Fibroblast of lung (primary cell): ENCODE data around the gene KIF26B.

ENCODE experiments used
- EZH2 ChIP-seq: IDR thresholded peaks from 2 replicates; pipeline ENCODE4 v1.5.1; 2012; ENCODE audit warnings: low read length, control low read depth, mild to moderate bottlenecking; ENCODE audit errors: missing control alignments
- TF ChIP-seq, protein P1 (sequence below), 2 donors: IDR thresholded peaks in 1 of 2; conservative IDR thresholded peaks in 1 of 2; 1 replicate in 1 of 2; 2 replicates in 1 of 2; pipeline ENCODE4 v1.5.1; 2011 to 2012; ENCODE audit warnings: low read length in 2 of 2, control low read depth in 1 of 2, inconsistent platforms in 1 of 2, low read depth in 1 of 2, mild to moderate bottlenecking in 1 of 2

DNA sequence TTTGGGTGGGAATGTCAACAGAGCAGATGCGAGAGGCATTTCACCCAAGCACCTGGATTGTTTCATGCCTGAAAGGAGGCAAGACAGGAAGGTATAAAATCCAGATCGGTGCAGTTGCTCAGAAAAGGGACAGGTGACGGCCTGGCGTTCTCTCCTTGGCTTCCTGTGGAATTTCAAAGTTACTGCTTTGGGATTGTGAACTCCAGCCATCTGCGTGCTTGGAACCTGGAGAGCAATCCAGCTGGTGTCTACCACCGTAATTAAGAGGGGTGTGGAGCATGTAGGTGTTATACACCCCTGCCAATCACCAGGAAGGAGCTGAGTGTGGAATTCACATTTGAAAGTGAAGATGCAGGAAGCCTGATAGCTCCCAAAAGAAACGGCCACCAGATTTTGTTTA, 286.1 kb downstream of the KIF26B start:
- TF ChIP-seq, protein P1, sequence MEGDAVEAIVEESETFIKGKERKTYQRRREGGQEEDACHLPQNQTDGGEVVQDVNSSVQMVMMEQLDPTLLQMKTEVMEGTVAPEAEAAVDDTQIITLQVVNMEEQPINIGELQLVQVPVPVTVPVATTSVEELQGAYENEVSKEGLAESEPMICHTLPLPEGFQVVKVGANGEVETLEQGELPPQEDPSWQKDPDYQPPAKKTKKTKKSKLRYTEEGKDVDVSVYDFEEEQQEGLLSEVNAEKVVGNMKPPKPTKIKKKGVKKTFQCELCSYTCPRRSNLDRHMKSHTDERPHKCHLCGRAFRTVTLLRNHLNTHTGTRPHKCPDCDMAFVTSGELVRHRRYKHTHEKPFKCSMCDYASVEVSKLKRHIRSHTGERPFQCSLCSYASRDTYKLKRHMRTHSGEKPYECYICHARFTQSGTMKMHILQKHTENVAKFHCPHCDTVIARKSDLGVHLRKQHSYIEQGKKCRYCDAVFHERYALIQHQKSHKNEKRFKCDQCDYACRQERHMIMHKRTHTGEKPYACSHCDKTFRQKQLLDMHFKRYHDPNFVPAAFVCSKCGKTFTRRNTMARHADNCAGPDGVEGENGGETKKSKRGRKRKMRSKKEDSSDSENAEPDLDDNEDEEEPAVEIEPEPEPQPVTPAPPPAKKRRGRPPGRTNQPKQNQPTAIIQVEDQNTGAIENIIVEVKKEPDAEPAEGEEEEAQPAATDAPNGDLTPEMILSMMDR (conservative IDR thresholded peaks at IDR 0.05 in 1 of 2, IDR thresholded peaks at IDR 0.05 in 1 of 2; ENCODE audit: low read depth in 1 of 2, low read length in 2 of 2): no peak
- no peak for TF ChIP-seq EZH2
